SK-N-SH treated with all-trans-retinoic acid at 6 μM for 48 hours (cell line): Measurements from ENCODE around the gene NPFFR2.

ENCODE experiments used
- BACH2 ChIP-seq: fragments of 250-450 bp; sonication (Bioruptor Pico); IDR thresholded peaks from 2 replicates; pipeline ENCODE4 v1.9.0; 2021; ENCODE audit warnings: mild to moderate bottlenecking, borderline replicate concordance
- CREB5 ChIP-seq: fragments of 250-450 bp; sonication (Bioruptor Pico); IDR thresholded peaks from 2 replicates; pipeline ENCODE4 v1.5.1; 2020; ENCODE audit warnings: low read depth, mild to moderate bottlenecking, moderate library complexity
- CSDC2 ChIP-seq: fragments of 250-450 bp; sonication (Bioruptor Pico); IDR thresholded peaks from 2 replicates; pipeline ENCODE4 v1.5.0; 2020; ENCODE audit warnings: mild to moderate bottlenecking, moderate library complexity
- GLIS3 ChIP-seq: fragments of 250-450 bp; sonication (Bioruptor Pico); IDR thresholded peaks from 2 replicates; pipeline ENCODE4 v1.5.0; 2020; ENCODE audit warnings: mild to moderate bottlenecking, moderate library complexity
- PATZ1 ChIP-seq: fragments of 250-450 bp; sonication (Bioruptor Pico); IDR thresholded peaks from 2 replicates; pipeline ENCODE4 v1.8.0; 2020; ENCODE audit warnings: mild to moderate bottlenecking, moderate library complexity, borderline replicate concordance
- RARB ChIP-seq: fragments of 250-450 bp; sonication (Bioruptor Pico); IDR thresholded peaks from 2 replicates; pipeline ENCODE4 v1.8.0; 2021; ENCODE audit warnings: mild to moderate bottlenecking, moderate library complexity
- TOX ChIP-seq: fragments of 250-450 bp; sonication (Bioruptor Pico); IDR thresholded peaks from 2 replicates; pipeline ENCODE4 v1.8.0; 2021; ENCODE audit warnings: mild to moderate bottlenecking, moderate library complexity, borderline replicate concordance
- TSHZ2 ChIP-seq: fragments of 250-450 bp; sonication (Bioruptor Pico); IDR thresholded peaks from 2 replicates; pipeline ENCODE4 v1.5.0; 2020; ENCODE audit warnings: mild to moderate bottlenecking, moderate library complexity
- ZC3H10 ChIP-seq: fragments of 250-450 bp; sonication (Bioruptor Pico); IDR thresholded peaks from 2 replicates; pipeline ENCODE4 v1.5.1; 2021; ENCODE audit warnings: mild to moderate bottlenecking, moderate library complexity
- ZFP3 ChIP-seq: fragments of 250-450 bp; sonication (Bioruptor Pico); IDR thresholded peaks from 2 replicates; pipeline ENCODE4 v1.5.0; 2020; ENCODE audit warnings: mild to moderate bottlenecking, moderate library complexity
- ZFP30 ChIP-seq: fragments of 450-650 bp; formaldehyde crosslinking; IDR thresholded peaks from 2 replicates; pipeline ENCODE4 v1.5.0; 2022; ENCODE audit warnings: mild to moderate bottlenecking, moderate library complexity

DNA sequence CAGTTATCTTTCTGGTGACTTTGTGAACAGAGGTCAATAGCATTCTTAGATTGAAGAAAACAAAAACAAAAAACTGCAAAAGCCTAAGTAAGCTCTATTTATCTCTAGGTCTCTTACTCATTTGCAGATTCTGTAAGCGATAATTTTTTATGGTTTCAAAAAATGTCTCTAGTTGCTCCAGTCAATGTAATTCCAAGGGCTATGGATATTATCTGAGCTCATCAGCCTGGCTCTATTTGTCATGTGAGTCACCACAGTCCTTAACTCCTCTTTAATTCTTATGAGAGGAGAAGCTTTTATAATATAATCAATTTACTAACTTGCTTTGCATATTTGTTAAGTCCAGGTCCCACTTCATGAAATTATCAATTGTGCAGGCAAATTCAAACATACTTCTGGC is 79.1 kb downstream of the NPFFR2 start:
- no peak for TF ChIP-seq PATZ1
- TF ChIP-seq BACH2 = no peak
- no peak for TF ChIP-seq TSHZ2 (CRISPR knock-in tag)
- TF ChIP-seq TOX (CRISPR knock-in tag) = no peak
- no peak for TF ChIP-seq ZC3H10 (CRISPR knock-in tag)
- TF ChIP-seq CSDC2 = no peak
- TF ChIP-seq ZFP3 (CRISPR knock-in tag) = no peak
- no peak for TF ChIP-seq RARB (CRISPR knock-in tag)
- TF ChIP-seq ZFP30 (CRISPR knock-in tag) = no peak
- TF ChIP-seq GLIS3 (CRISPR knock-in tag) = no peak
- no peak for TF ChIP-seq CREB5 (CRISPR knock-in tag)
